G401.6 (cell line): Measurements from ENCODE around the gene CDKN3.
"Not testable (repeated sequence)": the region's sequence is repeated elsewhere in the genome, so short reads cannot be mapped to it uniquely, and the experiment has no call there.

Experiments
- FAIRE-seq: peaks from 2 replicates; lab custom pipeline; 2012; peaks lifted over from hg19 to GRCh38; lab: Jason Lieb, UNC

The CDKN3 gene

DNA sequence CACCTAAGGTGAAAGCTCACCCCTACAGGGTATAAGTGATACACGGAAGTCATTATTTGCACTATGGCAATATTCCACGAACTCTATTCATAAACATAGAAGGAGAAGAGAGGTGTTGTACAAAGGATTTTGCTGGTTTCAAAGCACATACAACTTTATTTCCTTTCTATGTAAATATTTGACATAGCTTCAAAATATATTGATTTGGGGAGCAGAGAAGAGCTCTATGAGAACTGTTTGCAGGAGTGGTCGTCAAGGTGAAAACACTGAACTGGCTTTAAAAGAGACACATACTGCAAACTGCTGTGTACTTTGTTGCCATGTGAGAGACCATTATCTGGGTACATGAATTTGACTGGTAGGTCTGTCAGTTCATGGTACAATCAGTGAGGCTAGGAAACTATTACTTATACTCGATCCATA lies 27.7 kb downstream of the CDKN3 start:
- no peak for FAIRE-seq

- no peak for FAIRE-seq
Measured at GRCh38 chr14:54425068-54425467, 28.3 kb downstream of the CDKN3 start.

- FAIRE-seq = no peak
Measured at GRCh38 chr14:54425537-54426274, 28.9 kb downstream of the CDKN3 start.

GRCh38 chr14:54427871-54428270 lies 31.1 kb downstream of the CDKN3 start:
- FAIRE-seq = peak; percentile 3

GRCh38 chr14:54428527-54428926 lies 31.7 kb downstream of the CDKN3 start:
- no peak for FAIRE-seq

GRCh38 chr14:54435500-54435981 lies 38.7 kb downstream of the CDKN3 start:
- no peak for FAIRE-seq

DNA sequence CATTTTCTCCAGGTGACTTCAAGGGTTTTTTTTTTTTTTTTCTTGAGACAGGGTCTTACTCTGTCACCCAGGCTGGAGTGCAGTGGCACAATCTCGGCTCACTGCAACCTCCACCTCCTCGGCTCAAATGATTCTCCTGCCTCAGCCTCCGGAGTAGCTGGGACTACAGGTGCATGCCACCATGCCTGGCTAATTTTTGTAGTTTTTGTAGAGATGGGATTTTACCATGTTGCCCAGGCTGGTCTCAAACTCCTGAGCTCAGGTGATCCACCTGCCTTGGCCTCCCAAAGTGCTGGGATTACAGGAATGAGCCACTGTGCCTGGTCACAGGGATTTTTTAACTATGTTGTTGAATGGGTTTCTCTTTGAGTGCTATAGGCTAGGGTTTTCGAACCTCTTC lies 41.1 kb downstream of the CDKN3 start:
- FAIRE-seq = not testable (repeated sequence)

DNA sequence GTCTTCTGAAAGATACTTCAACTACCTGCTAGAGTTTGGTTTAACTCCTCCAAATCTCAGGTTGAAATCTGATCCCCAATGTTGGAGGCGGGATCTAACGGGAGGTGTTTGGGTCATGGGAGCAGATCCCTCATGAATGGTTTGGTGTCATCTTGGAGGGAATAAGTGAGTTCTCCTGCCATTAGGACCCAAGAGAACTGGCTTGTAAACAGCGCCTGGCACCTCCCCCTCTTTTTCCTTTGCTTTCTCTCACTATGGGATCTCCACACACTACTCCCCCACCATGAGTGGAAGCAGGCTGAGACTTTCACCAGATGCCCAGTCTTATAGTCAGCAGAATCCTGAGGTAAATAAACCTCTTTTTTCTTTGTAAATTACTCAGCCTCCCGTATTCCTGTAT lies 41.9 kb downstream of the CDKN3 start:
- no peak for FAIRE-seq

- FAIRE-seq = no peak
Measured at GRCh38 chr14:54440037-54440436, 43.2 kb downstream of the CDKN3 start.

DNA sequence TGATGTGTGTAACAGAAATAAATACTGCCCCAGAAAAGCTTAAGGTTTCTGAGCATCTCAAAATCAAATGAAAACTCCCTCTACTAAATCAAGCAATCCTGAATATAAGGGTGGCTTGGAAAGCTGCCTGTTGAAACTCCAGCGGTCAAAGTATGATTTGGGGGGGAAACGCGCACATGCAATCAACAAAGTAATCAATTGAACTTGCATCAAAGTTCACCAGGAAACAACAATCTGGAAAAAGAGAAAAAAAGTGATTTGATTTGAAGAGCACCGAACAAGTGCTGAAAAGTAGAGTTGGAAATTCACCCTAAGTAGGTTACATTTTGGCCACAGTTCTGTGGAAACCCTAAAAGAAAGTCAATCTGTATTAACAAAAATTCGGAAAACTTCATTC lies 43.7 kb downstream of the CDKN3 start:
- no peak for FAIRE-seq

DNA sequence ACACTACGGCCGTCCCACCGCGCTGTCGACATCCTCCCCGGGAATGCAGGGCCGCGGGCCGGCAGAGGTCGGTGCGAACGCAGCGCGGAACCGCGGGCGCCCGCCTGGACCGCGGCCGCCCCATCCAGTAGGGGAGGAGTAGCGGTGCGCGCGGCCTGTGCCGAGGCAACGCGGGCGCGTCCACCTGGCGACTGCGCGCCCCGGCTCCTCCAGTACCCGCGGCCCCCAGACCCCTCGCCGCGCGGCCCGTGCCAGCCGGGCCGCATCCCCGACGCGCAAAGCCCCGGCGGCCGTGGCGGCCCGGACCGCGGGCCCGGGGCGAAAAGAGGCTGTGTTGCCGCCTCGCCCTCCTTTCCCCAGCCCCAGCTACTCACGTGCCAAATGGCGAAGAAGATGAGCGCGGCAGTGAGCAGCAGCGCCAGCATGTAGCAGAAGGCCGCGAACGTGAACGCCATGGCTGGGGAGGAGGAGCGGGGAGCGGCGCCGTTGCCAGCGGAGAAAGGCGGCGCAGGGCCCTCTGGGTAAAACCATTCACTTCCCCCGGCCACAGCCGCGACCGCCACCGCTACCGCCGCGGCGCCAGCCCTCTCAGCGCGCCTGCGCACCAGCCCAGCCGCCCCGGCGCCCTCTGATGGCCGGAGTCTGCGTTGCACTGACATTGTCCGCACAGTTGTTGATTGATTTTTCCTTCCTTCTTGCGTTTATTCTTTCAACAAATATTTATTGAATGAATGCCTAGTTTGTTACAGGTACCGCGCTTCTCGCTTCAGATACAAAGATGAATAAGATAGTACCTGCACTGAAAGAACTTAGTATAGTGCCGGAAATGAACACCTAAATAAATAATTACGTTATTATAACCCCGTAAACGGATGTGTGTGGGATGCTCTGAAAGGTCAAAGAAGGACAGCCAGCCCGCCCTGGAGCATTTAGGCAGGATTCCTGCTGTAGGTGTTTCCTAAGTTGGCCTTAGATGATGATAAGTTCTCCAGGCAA lies 44.4 kb downstream of the CDKN3 start, which contains the start of gene CNIH1:
Gene CNIH1 (minus strand): TSS at position 502 of the 996 bp plus-strand sequence. CDS start 47 bp downstream, at position 455.
- FAIRE-seq = no peak

- not testable (repeated sequence) for FAIRE-seq
Measured at GRCh38 chr14:54442961-54443360, 46.2 kb downstream of the CDKN3 start.

DNA sequence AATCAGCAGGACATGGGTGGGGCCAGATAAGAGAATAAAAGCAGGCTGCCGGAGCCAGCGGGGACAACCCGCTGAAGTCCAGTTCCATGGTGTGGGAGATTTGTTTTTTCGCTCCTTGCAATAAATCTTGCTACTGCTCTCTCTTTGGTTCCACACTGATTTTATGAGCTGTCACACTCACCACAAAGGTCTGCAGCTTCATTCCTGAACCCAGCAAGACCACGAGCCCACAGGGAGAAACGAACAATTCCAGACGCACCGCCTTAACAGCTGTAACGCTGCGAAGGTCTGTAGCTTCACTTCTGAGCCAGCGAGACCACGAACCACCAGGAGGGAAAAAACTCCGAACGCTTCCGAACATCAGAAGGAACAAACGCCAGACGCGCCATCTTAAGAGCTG lies 47.2 kb downstream of the CDKN3 start:
- FAIRE-seq = no peak

DNA sequence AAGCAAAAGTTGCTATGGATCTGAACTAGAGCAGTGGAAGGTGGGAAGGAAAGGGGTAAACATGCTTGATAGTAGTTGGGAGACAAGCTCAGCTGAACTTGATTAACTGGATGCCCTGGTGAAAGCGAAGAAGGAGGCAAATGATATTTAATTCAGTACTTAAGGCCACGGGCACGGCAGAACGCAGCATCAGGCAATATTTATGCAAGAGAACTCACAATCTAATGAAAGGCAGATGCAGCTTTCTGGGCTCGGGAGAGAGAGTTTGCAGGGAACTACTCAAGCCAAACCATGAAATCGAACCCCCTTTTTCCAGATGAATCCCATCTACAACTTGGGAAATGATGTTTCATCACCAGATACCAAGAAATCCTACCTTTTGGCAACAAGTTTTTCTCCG lies 47.9 kb downstream of the CDKN3 start:
- no peak for FAIRE-seq

DNA sequence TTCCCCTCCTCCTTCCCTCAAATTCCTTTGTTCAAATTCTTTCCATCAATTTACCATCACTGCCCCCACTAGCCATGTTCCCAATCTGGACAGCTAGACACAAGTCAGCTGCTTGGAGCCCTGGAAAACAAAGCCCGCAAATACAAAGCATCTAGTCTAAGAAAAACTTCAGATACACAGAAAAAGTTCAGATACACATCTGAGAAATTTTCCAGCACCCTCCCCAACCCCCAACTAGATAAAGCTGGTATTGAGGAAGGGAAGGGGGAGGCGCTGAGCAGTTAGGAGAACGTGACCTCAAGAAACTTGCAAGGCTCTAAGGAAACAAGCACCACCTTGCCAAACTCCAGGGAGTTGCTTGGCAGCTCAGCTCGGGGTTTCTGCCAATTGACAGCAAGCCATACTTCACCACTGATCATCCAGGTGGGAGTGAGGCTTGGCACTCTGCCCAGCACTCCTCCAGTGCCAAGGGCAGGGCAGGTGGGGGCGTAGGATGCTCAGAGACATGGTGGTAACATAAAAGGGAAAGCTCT lies 49.4 kb downstream of the CDKN3 start:
- FAIRE-seq = no peak

DNA sequence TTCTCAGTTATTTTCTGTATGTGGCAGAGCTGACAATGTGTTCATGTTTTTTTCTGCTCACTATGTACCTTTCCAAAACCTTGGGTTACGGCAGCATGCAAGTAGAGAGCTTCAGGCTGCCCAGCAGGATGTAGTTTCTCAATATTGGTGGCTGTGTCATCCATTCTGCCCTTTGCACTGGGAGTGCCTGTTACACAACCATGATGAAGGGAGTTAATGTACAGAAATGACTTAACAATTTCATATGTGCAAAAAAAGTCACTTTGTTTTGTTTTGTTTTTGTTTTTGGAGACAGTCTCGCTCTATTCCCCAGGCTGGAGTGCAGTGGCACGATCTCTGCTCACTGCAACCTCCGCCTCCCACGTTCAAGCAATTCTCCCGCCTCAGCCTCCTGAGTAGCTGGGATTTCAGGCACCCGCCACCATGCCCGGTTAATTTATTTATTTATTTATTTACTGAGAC lies 50.5 kb downstream of the CDKN3 start:
- no peak for FAIRE-seq

- no peak for FAIRE-seq
Measured at GRCh38 chr14:54450535-54450934, 53.7 kb downstream of the CDKN3 start.

- FAIRE-seq = no peak
Measured at GRCh38 chr14:54451121-54451601, 54.4 kb downstream of the CDKN3 start.

DNA sequence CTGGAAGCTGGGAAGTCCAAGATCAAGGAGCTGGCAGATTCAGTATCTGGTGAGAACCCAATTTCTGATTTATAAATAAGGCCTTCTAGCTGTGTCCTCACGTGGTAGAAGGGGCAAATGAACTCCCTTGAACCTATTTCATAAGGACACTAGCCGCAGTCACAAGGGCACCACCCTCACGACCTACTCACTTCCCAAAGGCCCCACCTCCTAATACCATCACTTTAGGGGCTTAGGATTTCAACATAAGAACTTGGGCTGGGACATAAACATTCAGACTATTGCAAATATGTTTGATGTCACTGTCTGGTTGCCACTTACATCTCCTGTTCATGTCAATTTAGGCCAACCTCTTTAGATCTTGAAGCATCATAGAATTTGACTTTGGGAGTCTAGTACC lies 55.2 kb downstream of the CDKN3 start:
- no peak for FAIRE-seq

DNA sequence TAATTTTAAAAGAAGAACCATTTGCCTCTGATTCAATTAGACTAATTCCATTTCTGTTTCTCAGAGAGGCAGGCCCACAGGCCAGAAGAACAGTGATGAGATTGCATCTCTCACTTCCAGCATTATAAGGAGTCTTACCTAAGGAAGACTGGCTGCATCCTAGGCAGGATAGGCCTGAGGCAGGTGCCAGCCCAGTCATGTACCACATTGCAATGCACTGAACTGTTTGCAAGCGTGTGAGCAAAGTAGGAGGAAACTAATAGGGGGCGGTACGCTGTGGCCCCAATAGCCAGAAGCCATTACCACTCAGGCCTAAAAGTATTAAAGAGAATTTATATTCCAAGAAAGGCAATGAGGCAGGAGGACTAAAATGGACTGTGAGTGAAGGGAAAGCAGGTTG lies 56.4 kb downstream of the CDKN3 start:
- FAIRE-seq = no peak

DNA sequence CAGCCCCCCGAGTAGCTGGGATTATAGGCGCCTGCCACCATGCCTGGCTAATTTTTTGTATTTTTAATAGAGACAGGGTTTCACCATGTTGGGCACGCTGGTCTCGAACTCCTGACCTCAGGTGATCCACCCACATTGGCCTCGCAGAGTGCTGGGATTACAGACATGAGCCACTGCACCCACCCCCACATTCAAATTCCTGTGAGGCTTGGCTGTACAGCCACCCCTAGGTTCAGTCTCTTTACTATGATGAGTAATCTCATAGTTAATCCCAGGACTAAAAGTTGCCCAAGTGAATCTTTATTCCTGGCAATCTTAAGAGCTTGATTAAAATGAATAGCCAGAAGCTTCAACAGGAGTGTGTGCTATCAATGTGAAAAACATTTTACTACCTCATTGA lies 57.2 kb downstream of the CDKN3 start:
- FAIRE-seq = not testable (repeated sequence)

GRCh38 chr14:54455363-54455762 lies 58.6 kb downstream of the CDKN3 start:
- no peak for FAIRE-seq
